HG03342 (cell line): ENCODE data around the gene FANCF.

Experiments
- ATAC-seq: cut with Tn5 transposase; IDR thresholded peaks from one replicate; pipeline ENCODE4 v1.9.1; 2021; ENCODE audit warnings: mild to moderate bottlenecking, moderate library complexity; ENCODE audit not compliant: unreplicated experiment

Gene FANCF

GRCh38 chr11:22626573-22627239, 1.1 kb upstream of the FANCF start:
- ATAC-seq = no peak

GRCh38 chr11:22624742-22625447, 728 bp downstream of the FANCF start:
- peak; percentile 44 for ATAC-seq

GRCh38 chr11:22617868-22618267, 7.8 kb downstream of the FANCF start:
- no peak for ATAC-seq

- no peak for ATAC-seq
These were observed 21.7 kb downstream of the FANCF start for GRCh38 chr11:22603933-22604332.

- ATAC-seq = no peak
These were observed 23.1 kb downstream of the FANCF start for GRCh38 chr11:22602504-22602903.

GRCh38 chr11:22599458-22599857, 26.2 kb downstream of the FANCF start:
- no peak for ATAC-seq

GRCh38 chr11:22597062-22597461, 28.6 kb downstream of the FANCF start:
- ATAC-seq = no peak

GRCh38 chr11:22584976-22585375, 40.6 kb downstream of the FANCF start:
- no peak for ATAC-seq

GRCh38 chr11:22583963-22584492, 41.6 kb downstream of the FANCF start:
- no peak for ATAC-seq

GRCh38 chr11:22582151-22582410, 43.5 kb downstream of the FANCF start:
- no peak for ATAC-seq

GRCh38 chr11:22581354-22582150, 44.1 kb downstream of the FANCF start:
- ATAC-seq = no peak

- ATAC-seq = no peak
These were observed 47.8 kb downstream of the FANCF start for GRCh38 chr11:22577854-22578253.
